ENCODE data around the gene NT5C1A.

NT5C1A gene

DNA sequence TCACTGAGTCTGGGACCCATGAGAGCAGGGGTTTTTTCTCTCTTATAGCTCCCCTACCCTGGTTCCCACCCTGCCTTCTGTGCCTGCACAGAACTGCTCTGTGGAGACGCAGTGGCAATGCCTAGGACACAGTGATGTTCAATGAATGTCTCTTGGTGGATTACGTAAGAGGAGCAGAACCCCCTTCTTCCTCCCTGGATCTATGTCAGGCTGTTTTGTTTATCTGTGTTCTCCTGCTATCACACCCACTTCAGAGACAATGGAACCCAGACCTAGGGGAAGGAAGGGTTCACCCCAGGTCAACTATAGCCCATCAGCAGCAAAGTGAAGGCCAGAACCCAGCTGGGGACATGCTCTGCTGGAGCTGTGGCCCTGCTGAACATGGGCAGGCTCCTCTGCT is 17.3 kb upstream of the NT5C1A start:
- DNase-seq, result no peak

DNA sequence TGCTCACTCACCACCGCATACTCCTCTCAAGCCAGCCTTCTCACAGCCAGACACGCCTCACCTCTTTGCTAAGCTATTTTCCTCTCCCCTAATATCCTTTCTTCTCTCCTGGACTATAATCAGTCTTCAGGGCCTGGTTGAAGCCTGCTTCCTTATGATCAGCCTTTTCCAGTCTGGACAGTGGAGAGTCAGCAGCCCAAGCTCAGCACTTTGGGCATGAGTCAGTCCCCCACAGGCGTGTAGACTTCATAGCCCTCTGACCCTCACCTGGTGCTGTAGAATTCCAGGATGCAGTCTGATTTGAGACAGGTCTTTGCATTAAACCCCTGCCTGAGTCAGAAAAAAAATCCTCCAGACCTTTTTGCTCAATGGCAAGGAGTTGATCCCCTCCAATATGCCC is 16.8 kb upstream of the NT5C1A start:
- no peak for DNase-seq

DNA sequence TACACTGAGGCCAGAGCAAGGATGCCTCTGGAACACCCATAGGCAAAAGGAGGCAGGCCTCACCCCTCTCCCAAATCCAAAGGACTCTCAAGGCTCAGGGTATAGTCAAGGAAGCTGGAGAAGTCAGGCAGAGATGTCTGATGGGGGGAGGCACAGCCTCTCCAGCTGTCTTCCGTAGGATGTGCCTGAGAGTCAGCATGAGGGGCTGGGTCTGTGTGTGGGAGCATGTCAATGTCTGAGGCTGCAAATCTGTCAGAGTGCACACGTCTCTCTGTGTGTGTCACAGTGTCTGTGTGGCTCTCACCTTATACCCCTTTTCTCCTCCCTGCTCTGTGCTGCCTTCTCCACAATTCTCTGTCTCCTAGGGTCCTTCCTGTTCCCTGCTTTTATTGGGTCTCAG is 15.3 kb upstream of the NT5C1A start:
- DNase-seq, result no peak

DNA sequence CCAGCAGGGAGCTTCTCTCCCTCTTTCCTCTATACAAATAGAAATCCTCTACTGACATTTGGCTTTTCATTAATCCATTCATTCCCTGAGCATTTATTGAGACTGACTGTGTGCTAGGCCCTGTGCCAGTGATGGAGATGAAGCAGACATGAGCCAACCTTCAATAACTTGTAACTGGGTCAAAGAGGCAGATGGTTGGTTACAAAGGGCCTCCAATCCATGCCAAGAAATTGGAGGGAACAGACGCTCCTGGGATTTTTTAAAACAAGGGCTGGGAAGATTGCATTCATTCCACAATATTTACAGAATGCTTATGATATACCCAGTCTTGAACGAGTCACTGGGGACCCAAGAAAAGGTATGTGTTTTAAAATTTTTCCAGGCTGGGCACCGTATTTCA is 13.2 kb upstream of the NT5C1A start:
- no peak for DNase-seq

DNA sequence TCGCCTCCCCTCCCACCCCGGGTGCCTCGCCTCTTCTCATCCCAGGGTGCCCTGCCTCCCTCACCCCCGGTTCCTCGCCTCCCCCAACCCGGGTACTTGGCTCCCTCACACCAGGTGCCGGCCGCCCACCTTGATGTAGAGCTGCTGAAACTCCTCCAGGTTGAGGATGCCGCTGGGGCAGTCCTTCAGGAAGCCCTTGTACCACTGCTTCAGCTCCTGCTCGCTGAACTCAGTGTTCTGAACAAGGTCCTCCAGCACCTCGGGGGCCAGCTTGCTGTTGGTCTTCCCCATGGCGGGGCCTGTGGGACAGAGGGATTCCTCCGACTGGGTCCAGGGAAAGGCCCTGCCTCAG is 12.4 kb upstream of the NT5C1A start:
- DNase-seq, result no peak

DNA sequence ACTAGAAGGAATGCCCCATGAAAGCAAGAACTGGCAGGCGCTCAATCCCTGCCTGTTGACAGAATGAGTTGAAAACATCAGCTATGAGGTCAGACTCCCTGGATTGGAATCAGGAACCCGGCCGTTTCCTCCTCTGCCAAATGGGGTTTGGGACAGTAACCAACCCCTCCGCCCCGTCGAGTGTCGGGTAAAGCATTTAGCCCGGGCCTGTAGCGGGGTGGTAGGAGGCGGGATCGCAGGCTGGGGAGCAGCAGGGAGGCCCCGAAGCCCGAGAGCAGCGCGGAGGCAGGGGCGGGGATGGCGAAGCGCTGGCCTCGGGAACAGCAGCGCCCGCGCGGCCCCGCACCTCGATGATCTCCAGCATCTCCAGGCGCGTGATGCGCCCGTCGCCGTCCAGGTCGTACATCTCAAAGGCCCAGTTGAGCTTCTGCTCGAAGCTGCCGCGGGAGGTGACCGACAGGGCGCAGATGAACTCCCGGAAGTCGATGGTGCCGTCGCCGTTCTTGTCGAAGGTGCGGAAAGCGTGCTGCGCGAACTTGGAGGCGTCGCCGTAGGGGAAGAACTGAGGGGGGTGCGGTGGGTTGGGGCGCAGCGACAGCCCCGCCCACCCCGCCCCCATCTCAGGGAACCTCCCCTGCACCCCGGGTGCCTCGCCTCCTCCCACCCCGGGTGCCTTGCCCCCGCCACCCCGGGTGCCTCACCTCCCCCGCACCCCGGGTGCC is 11.8 kb upstream of the NT5C1A start:
- DNase-seq, result peak; percentile 57

DNA sequence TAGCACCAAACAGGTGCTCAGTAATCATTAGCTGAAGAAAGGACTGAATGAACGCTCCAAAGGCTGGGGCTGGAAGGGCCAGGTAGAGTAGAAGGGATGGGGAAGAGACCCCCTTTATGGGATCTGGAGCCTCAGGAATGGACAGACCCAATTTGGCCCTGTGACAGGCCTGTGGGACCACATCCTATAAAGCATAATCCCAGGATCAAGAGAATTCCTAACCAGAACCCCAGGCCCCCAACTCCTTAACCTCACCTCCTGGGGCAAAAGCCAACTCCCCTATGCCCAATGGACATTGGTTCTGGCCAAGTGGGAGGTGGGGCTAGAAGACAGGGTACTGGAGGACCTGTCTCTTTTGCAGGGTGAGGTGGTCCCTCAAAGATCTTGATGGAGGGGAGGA is 10.1 kb upstream of the NT5C1A start:
- DNase-seq, result no peak

DNA sequence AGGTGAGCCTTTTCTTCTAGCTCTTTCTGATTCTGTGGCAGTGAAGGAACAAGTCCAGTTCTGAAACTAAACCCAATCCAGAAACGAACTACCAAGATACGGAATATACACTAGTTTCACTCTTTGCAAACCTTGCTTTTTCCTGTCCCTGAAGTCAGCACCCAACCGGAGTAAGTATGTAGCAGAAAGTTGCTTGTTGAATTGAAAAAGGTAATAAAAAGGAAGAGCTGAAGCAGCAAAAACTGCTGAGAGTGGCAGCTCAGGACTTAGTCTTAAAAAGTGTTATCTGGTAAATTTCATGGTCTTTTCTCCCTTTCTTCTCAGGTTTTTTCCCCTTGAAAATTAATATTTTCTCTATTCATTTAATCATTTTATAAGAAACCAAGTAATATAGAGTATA is 9.4 kb upstream of the NT5C1A start:
- no peak for DNase-seq

DNA sequence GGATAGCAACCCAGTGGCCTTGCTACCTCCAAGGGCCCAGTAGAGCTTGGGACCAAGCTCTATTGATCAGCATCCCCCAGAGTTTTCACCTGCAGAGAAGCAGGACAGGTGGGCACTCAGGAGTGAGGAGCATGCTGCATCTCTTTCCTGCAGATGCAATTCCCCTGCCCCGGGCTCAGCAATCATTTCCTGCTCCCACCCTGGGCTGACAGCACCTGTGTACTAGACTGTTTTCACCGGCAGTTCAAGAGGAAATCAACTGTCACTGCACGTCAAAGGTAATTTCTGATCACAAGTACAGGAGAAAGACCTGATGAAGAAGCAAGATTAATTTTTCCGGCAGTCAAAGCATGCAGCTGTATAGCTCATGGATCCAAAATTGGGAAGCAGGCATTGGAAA is 8.8 kb upstream of the NT5C1A start:
- DNase-seq, result no peak

DNA sequence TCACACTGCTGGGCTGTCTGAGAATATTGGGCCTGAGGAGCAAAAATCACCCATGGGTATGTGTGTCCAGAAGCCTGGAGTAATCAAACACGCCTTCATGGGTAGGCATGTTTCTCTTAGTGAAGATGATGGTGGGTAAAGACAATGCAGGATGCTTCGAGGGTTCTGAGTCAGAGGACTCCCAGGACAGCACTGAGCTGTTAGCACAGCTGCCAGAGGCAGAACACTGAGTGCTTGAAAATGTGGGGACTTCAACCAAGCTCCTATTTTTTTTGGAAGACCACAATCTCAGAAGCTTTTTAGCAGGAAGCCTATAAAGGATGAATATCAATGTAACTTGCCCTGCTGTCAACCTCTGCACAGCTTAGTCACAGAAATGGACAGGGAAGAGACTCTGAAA is 7.9 kb upstream of the NT5C1A start:
- no peak for DNase-seq

DNA sequence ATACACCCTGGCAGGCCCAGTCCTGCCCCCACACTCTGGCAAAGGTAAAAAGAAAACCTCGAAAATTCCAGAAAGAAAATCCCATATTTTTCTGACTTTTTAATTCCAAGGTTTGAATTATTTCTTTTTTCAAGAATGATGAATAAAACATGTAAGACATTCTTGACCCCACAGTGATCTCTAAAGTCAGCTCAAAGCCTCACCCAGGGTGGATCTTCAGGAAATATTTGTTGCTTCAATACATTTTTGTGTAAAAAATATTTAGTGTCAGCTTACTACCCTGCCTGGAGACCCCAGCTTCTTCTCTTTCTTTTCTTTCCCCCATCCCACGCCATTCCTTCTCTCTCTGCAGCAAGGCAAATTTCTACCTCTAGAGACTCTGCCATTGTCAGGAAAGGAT is 7.0 kb upstream of the NT5C1A start:
- no peak for DNase-seq

DNA sequence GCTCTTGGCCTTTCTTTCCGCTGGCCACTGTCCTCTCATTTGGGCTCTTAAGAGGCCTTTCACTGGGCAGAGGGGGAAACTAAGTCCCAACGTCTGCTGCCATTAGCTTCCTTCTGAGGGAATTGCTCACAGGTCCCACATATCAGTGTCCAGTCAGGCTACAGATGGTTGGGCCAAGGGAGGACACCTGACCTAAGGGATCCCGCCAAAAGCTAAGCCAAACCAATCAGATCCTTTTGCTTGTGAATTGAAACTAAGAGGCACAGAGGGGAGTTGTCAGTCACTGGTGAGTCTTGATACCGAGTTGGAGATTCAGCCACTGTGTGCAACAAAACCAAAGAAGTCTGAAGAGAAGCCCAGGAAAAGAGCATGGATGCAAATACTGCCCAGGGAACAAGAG is 5.7 kb upstream of the NT5C1A start:
- DNase-seq, result no peak

DNA sequence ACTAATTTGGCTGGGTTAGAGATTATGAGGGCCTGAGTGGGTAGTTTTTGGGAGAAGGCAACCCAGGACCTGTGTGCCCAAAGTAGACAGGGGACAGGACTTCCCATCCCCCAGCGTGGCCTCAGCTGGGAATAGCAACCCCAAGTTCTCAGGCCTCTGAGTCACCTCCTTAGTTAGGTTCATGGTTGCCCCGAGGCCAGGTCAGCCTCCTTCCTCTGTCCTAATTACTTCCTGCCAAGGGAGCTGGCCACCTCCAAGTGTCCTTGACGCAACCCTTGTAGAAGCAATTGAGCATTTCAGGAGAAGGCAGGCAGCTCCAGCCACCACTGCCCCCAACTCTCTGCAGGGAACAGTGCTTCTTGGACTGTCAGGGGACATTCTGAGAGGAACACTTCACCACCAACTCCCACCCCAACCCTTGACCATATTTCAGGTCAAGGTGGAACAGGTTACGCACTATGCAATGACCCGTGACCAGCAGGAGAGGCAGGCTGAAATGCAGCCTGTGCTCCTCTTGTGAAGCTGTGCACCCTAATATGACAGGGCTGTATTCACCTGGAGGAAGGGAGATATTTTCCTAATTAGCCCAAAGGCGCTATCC is 5.1 kb upstream of the NT5C1A start:
- no peak for DNase-seq

DNA sequence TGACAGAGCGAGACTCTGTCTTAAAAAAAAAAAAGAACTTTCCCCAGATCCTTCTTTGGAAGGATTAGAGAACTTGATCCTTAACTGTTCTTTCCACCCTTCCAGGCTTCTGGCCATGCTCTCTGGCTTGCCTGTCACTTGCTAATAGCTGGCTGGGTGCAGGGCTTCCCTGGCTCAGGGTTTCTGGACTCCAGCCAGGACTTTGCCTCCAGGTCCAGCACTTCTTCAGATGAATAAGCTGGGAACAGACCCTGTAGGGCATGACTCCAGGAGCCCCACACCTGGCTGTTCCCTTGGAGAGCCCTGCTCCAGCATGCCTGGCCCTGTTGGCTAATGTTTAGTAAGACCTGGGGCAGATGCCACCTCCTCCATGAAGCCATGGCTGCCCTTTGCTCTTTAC is 3.3 kb upstream of the NT5C1A start:
- no peak for DNase-seq

DNA sequence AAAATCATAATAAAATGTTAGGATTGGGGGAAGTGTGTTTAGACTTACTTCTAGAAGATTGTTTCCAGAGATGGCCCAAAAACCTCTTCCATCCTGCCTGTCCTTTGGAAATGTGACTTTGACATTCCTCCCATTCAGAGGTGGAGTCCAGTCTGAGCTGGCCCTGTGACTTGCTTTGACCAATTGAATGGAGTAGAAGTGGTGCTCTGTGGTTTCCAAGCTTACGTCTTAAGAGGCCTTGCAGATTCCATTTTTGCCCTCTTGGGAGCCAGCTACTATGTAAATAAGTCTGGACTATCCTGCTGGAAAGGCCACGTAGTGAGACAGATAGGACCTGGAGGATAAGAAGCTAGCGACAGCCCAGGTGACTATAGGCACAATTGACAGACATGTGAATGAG is 1.3 kb upstream of the NT5C1A start:
- no peak for DNase-seq

DNA sequence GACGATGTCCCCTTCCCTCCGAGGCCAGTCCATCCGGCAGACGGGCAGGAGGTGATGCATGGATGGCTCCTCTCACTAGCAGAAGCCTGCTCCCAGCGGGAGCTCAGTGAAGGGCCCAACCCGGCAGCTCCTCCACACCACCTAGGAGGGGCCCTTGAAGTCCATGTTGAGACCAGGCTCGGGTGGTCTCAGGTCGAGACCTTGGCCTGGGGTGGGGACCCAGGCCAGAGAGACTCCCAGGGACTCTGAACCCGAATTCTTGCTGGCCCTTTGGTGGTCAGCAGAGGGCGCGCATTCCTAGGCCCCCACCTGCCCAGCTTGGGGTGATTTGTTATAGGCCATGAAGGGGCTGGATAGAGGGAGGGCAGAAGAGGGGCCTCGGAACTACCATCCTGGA is 642 bp upstream of the NT5C1A start:
- peak; percentile 29 for DNase-seq

DNA sequence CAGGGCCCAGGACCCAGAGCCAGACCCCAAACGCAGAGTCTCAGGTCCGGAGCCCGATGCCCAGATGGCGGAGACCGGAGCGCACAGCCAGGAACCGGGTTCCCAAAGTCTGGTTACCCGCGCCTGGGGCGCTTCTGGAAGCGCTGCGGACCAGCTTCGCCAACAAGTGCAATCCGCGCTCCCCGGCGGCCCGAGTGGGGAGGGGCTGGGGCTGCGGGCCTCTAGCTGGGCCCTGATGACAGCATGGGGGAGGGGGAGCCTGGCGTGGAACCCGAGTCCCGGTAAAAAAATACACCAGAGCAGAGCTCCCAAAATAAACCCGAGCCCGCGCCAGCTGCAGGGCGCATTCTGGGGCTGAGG is 494 bp downstream of the NT5C1A start:
- no peak for DNase-seq

DNA sequence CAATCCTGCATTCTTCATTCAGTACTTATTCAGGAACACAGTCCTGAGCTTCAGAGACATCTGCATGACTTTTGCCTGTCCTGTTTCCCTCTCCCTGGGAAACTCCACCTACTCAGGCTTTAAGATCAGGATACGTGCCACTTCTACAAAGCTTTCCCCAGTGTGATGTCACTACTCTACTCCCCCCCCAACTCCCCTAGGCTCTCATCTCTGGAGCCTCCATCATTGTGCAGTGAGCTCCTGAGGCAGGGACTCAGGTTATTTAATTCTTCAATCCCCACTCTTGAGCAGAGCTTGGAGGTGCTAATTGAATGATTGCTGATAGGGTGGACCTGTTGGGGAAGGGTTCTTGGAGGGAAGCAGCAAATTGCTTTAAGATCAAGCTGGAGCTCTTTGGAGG is 1.2 kb downstream of the NT5C1A start:
- DNase-seq, result no peak

DNA sequence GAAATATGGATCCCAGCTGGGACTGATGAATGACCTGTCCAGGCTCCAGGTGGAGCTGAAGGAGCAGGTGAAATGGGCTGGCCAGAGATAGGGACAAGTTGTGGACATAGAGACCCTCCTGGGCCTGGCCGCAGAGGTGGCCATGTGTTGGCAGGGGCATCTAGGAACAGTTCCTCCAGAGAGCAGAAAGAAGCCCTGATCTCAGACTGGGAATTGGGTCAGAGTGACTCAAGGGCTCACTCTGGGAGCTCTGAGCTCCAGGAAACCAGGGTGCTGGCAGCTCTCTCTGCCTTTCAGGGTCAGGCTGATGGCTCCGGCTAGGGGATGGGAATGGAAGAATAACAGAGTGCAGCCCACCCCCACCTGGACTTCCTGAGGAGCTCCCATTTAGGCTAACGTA is 3.0 kb downstream of the NT5C1A start:
- DNase-seq, result no peak

DNA sequence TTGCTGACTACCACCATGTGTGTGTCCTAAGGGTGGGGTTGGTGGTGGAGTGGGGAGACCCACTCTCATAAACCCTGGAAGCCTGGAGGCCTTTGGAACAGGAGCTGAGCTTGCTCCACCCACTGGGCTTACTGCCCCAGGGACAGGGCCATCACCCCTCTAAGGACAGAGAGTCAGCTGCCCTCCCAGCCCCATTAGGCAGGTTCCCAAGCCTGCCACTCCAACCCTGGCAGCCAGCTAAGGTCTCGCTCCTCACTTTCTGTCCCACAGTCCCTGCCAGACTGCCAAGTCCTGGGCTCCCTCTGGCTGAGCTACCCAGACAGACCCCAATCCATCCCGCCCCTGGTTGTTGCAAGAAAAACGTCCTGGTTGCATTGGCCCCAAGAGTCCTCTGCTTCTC is 3.8 kb downstream of the NT5C1A start:
- DNase-seq, result no peak

DNA sequence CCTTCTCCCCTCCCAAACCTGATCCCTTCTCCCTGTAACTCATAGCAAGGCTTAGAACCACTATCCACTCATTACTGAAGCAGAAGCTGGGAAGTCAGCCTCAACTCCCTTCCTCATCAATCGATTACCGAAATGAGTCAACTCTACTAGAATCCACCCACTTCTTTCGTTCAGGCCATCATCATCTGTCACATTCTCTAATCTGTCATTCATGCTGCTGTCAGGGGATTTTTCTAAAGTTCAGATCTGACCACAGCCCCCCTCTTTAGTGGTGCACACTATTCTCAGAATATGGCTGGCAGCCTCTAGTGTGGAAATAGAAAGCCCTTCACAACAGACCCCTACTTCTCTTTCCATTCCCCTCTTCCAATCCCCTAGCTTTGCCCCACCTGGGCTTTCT is 5.1 kb downstream of the NT5C1A start:
- DNase-seq, result no peak

DNA sequence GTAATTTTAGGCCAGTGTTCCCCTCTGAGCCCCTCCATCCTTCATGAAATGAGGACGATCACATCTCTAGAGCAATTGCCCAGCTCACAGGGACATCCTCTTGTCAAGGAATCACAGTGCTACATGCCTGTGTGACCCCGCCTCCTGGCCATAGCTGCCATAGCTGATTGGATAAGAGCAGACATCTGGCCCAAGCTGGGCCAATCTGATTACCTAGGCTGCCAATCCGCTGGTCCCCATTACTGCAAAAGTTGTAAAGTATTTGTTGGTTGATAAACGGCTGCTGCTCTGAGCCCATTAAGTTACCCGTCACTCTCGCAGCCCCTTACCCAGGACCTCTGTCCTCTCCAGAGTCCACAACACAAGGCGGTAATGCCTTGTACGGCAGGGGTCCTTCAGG is 8.3 kb downstream of the NT5C1A start:
- DNase-seq, result no peak

DNA sequence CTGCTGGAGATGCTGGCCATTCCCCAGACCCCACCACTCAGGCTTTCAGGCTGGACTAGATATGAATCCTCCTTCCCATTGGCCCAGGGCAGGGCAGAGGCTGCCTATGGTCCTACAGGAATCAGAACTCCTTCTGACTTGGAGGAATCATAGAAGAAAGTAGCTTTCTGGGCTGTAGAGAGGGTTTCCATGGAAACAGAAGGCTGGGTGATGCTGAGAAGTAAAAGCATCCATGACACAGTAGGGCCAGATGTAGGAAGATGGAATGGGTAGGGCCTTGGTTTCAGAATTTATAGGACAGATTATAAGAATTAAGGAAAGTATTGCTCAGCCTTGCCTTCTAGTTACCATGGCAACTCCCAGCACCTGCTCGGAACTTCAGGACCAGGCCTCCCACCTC is 9.0 kb downstream of the NT5C1A start:
- no peak for DNase-seq

DNA sequence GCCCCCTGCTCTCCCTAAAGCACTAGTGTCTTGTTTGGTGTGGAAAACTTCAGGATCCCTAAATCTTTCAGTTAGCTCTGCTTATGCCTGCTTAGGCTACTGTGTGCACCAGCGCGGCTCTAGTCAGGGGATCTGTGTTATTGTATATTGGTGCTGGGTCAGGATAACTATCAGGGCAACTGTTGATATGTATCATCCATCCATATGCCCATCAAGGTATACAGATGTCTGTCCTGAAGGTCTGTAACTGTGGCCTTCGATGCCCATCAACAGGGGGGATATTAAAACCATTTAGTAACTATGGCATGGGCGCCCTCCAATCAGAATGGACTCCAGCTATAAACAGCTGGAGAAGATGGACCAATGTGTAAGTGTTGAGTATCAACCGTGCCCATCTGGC is 12.4 kb downstream of the NT5C1A start:
- no peak for DNase-seq

DNA sequence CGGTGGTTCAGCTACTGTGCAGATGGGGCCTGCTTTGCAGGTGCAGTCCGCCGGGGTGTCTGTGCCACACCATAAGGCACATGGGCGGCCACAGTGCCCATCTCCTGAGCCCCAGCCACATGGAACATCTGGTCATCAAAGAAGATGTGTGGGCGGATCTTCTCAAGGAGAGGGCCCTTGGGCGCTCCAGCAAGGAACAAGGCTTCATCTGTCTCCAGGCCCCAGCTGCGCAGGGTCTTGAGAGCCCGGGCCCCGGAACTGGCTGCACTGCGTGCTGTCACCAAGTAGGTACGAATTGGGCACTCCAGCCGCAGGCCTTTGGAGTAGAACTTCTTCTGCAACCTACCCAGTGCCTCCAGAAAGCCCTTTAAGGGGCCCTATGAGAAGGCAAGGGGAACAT is 12.8 kb downstream of the NT5C1A start:
- DNase-seq, result no peak
